ENCODE measurements around the gene FHDC1.

DNA sequence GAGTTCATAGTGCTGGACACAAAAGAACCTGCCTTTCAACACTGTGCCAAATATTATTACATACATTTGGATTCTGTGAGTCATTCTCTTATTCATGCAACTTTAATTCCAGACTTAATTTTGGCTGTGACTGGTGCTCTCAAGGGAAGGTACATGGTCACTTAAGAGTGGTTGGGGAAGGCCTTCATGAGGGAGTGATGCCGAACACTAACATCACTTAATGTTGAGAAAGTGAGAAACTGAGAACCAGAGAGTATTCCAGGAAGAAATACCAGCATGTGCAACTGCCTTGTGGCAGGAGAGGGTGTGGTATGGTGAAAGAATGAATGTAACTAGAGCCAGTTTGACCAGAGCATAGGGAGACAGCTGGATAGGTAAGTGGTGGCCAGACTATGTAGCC, 41.5 kb upstream of the FHDC1 start:
- TF ChIP-seq, protein P1, sequence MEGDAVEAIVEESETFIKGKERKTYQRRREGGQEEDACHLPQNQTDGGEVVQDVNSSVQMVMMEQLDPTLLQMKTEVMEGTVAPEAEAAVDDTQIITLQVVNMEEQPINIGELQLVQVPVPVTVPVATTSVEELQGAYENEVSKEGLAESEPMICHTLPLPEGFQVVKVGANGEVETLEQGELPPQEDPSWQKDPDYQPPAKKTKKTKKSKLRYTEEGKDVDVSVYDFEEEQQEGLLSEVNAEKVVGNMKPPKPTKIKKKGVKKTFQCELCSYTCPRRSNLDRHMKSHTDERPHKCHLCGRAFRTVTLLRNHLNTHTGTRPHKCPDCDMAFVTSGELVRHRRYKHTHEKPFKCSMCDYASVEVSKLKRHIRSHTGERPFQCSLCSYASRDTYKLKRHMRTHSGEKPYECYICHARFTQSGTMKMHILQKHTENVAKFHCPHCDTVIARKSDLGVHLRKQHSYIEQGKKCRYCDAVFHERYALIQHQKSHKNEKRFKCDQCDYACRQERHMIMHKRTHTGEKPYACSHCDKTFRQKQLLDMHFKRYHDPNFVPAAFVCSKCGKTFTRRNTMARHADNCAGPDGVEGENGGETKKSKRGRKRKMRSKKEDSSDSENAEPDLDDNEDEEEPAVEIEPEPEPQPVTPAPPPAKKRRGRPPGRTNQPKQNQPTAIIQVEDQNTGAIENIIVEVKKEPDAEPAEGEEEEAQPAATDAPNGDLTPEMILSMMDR (IDR thresholded peaks at IDR 0.05), result no peak
- TF ChIP-seq POLR2A (IDR thresholded peaks at IDR 0.05), result no peak
